Stimulated activated naive CD8-positive, alpha-beta T cell treated with anti-CD3 and anti-CD28 coated beads, Interleukin-15, amount 100 ng/mL, for 72 hours (primary cell): Measurements from ENCODE around the gene MOV10L1.
"Not testable (repeated sequence)": the region's sequence is repeated elsewhere in the genome, so short reads cannot be mapped to it uniquely, and the experiment has no call there.

Experiments used
- ATAC-seq: fragments of 150-1000 bp; cut with Tn5 transposase; 2 replicates; pipeline ENCODE4 v1.10.0; 2021; ENCODE audit warnings: mild to moderate bottlenecking, moderate library complexity
- DNase-seq, 2 donors: peaks; one replicate each; pipeline ENCODE4 v3.0.0; 2021 to 2022
- H3K27ac Mint-ChIP-seq, 2 donors: one replicate each; pipeline ENCODE4 v1.8.0; 2022; ENCODE audit warnings: mild to moderate bottlenecking in 2 of 2, mixed read lengths in 2 of 2, moderate library complexity in 2 of 2
- H3K27me3 Mint-ChIP-seq: one replicate; pipeline ENCODE4 v1.8.0; 2022; ENCODE audit warnings: mixed read lengths
- H3K4me1 Mint-ChIP-seq: one replicate; pipeline ENCODE4 v1.8.0; 2022; ENCODE audit warnings: mild to moderate bottlenecking, mixed read lengths
- H3K4me3 Mint-ChIP-seq, 2 donors: one replicate each; pipeline ENCODE4 v1.8.0; 2022; ENCODE audit warnings: mild to moderate bottlenecking in 2 of 2, mixed read lengths in 2 of 2, moderate library complexity in 1 of 2
- H3K9me3 Mint-ChIP-seq, 2 donors: one replicate each; pipeline ENCODE4 v1.8.0; 2022; ENCODE audit warnings: mixed read lengths in 2 of 2

The MOV10L1 gene

GRCh38 chr22:50165436-50166123 lies 75.8 kb downstream of the MOV10L1 start:
- Mint-ChIP-seq H3K9me3 (no peaks in the 10 kb centered on the region), H3K27me3 (peaks cover 42% of the 10 kb centered on the region), H3K4me1 (peaks cover 10% of the 10 kb centered on the region), H3K4me3 (no peak overlapping the region), H3K27ac (no peak overlapping the region)
- no peak for DNase-seq
- ATAC-seq, result no peak

- Mint-ChIP-seq H3K4me1 (peaks cover 18% of the 10 kb centered on the region), H3K9me3 (no peaks in the 10 kb centered on the region), H3K27me3 (peaks cover 51% of the 10 kb centered on the region), H3K27ac (peak overlapping the region in 1 of 2 donors; percentile 78), H3K4me3 (no peak overlapping the region)
- ATAC-seq, result no peak
- DNase-seq, result no peak
These were observed 78.1 kb downstream of the MOV10L1 start for GRCh38 chr22:50167689-50168489.

- peak overlapping the region in 1 of 2 donors; percentile 59 for H3K27ac Mint-ChIP-seq
- peak overlapping the region; percentile 60 to 88 for H3K4me3 Mint-ChIP-seq
- not testable (repeated sequence) for DNase-seq, ATAC-seq, H3K9me3 Mint-ChIP-seq
- peaks cover 55% of the 10 kb centered on the region for H3K27me3 Mint-ChIP-seq
- H3K4me1 Mint-ChIP-seq, result peaks cover 18% of the 10 kb centered on the region
These were observed 78.8 kb downstream of the MOV10L1 start for GRCh38 chr22:50168490-50169180.

GRCh38 chr22:50169181-50169759 lies 79.5 kb downstream of the MOV10L1 start:
- no peak for DNase-seq
- Mint-ChIP-seq H3K9me3 (no peaks in the 10 kb centered on the region), H3K4me3 (peak overlapping the region; percentile 60 to 88), H3K4me1 (peaks cover 18% of the 10 kb centered on the region), H3K27ac (peak overlapping the region in 1 of 2 donors; percentile 78), H3K27me3 (peaks cover 62% of the 10 kb centered on the region)
- ATAC-seq, result no peak

- peak; percentile 51 to 63 for DNase-seq
These were observed 80.1 kb downstream of the MOV10L1 start for GRCh38 chr22:50169774-50170341.

GRCh38 chr22:50170453-50171318 lies 80.9 kb downstream of the MOV10L1 start, which contains the start of gene PANX2:
TSS of gene PANX2 (plus strand) at chr22:50170731. CDS start at chr22:50170731, 0 bp downstream.
- Mint-ChIP-seq H3K4me1 (peaks cover 18% of the 10 kb centered on the region), H3K4me3 (peak within 1 kb of the TSS; percentile 79 to 84), H3K27me3 (peaks cover 62% of the 10 kb centered on the region), H3K27ac (peak within 1 kb of the TSS; percentile 75 to 88), H3K9me3 (no peaks in the 10 kb centered on the region)
- no peak for DNase-seq
- peak; percentile 33 for ATAC-seq

More at GRCh38 chr22:50169774-50170341, 80.1 kb downstream of the MOV10L1 start:
- peak; percentile 72 for ATAC-seq
- Mint-ChIP-seq H3K4me3 (peak overlapping the region; percentile 69 to 74), H3K9me3 (no peaks in the 10 kb centered on the region), H3K4me1 (peaks cover 18% of the 10 kb centered on the region), H3K27ac (peak overlapping the region in 1 of 2 donors; percentile 88), H3K27me3 (peaks cover 62% of the 10 kb centered on the region)

- ATAC-seq, result peak; percentile 18
- Mint-ChIP-seq H3K4me3 (peak overlapping the region; percentile 79 to 84), H3K27ac (peak overlapping the region; percentile 64 to 67), H3K4me1 (peaks cover 18% of the 10 kb centered on the region), H3K9me3 (no peaks in the 10 kb centered on the region), H3K27me3 (peaks cover 62% of the 10 kb centered on the region)
- DNase-seq, result no peak
These were observed 81.6 kb downstream of the MOV10L1 start for GRCh38 chr22:50171319-50171964.

- DNase-seq (no peak), ATAC-seq (peak; percentile 5)
- Mint-ChIP-seq H3K9me3 (no peaks in the 10 kb centered on the region), H3K27me3 (peaks cover 66% of the 10 kb centered on the region), H3K4me1 (peaks cover 18% of the 10 kb centered on the region), H3K4me3 (peak overlapping the region in 1 of 2 donors; percentile 36), H3K27ac (no peak overlapping the region)
These were observed 82.2 kb downstream of the MOV10L1 start for GRCh38 chr22:50171965-50172421.

- DNase-seq, result no peak
- Mint-ChIP-seq H3K27me3 (peaks cover 62% of the 10 kb centered on the region), H3K4me1 (peaks cover 18% of the 10 kb centered on the region), H3K27ac (peak overlapping the region in 1 of 2 donors; percentile 80), H3K4me3 (no peak overlapping the region), H3K9me3 (no peaks in the 10 kb centered on the region)
- no peak for ATAC-seq
These were observed 83.6 kb downstream of the MOV10L1 start for GRCh38 chr22:50173311-50173982.

GRCh38 chr22:50173983-50174355 lies 84.2 kb downstream of the MOV10L1 start:
- Mint-ChIP-seq H3K27me3 (peaks cover 57% of the 10 kb centered on the region), H3K9me3 (no peaks in the 10 kb centered on the region), H3K4me1 (peaks cover 13% of the 10 kb centered on the region), H3K4me3 (no peak overlapping the region), H3K27ac (peak overlapping the region in 1 of 2 donors; percentile 80)
- ATAC-seq (no peak), DNase-seq (no peak)

GRCh38 chr22:50174382-50175190 lies 84.8 kb downstream of the MOV10L1 start:
- ATAC-seq, result no peak
- no peak for DNase-seq
- Mint-ChIP-seq H3K4me3 (no peak overlapping the region), H3K9me3 (no peaks in the 10 kb centered on the region), H3K4me1 (peaks cover 9% of the 10 kb centered on the region), H3K27me3 (peaks cover 51% of the 10 kb centered on the region), H3K27ac (no peak overlapping the region)

- no peak for ATAC-seq
- no peak overlapping the region for H3K27ac Mint-ChIP-seq
- H3K4me1 Mint-ChIP-seq, result peaks cover 15% of the 10 kb centered on the region
- H3K4me3 Mint-ChIP-seq, result no peak overlapping the region
- DNase-seq, result no peak
- H3K9me3 Mint-ChIP-seq, result no peaks in the 10 kb centered on the region
- H3K27me3 Mint-ChIP-seq, result peaks cover 50% of the 10 kb centered on the region
These were observed 85.3 kb downstream of the MOV10L1 start for GRCh38 chr22:50175191-50175461.
